ENCODE results near the gene UNC13D.

- TF ChIP-seq SMC3 (IDR thresholded peaks at IDR 0.05; ENCODE audit: low read depth, low read length) = no peak
- TF ChIP-seq CTCF (conservative IDR thresholded peaks at IDR 0.05; ENCODE audit: low read depth, low read length) = no peak
- no peak for TF ChIP-seq FOS (IDR thresholded peaks at IDR 0.05; ENCODE audit: low read depth, low read length)
- no peak for TF ChIP-seq POLR2A (IDR thresholded peaks at IDR 0.05; ENCODE audit: low read depth, low read length)
Observed at GRCh38 chr17:75872434-75873351, 28.5 kb upstream of the UNC13D start.

Measured in IMR-90 (cell line).